WTC11 (cell line): ENCODE results near the gene KIF26A. TPM values are rescaled to one million over a fixed set of nuclear protein-coding genes. Genes with fewer than 3 reads are reported as not detected.

ENCODE experiments used
- ATAC-seq: fragments of 200-7000 bp; cut with Tn5 transposase; 2 replicates; pipeline ENCODE4 v1.10.0; 2021; ENCODE audit warnings: mild to moderate bottlenecking, moderate library complexity
- CTCF ChIA-PET: fragments of 300-600 bp; sonication (Branson Sonifier 250); formaldehyde crosslinking; loops from one replicate; lab custom pipeline; 2021; ENCODE audit warnings: antibody characterized with exemption; lab: Charles Lee
- POLR2A ChIA-PET: fragments of 350-600 bp; sonication (Branson Sonifier 250); formaldehyde crosslinking; loops from one replicate; lab custom pipeline; 2021; ENCODE audit warnings: antibody characterized with exemption; lab: Charles Lee
- DNase-seq: peaks from one replicate; pipeline ENCODE4 v3.0.0; 2021; ENCODE audit warnings: low spot score
- H3K27ac Mint-ChIP-seq: 2 replicates; pipeline ENCODE4 v1.8.0; 2021; ENCODE audit warnings: mixed read lengths
- H3K27me3 Mint-ChIP-seq: 2 replicates; pipeline ENCODE4 v1.8.0; 2021; ENCODE audit warnings: low read depth, mild to moderate bottlenecking, moderate library complexity, mixed read lengths
- H3K36me3 Mint-ChIP-seq: 2 replicates; pipeline ENCODE4 v1.8.0; 2021; ENCODE audit warnings: mixed read lengths
- H3K4me1 Mint-ChIP-seq: 2 replicates; pipeline ENCODE4 v1.8.0; 2022; ENCODE audit warnings: mixed read lengths
- H3K4me3 Mint-ChIP-seq: 2 replicates; pipeline ENCODE4 v1.8.0; 2021; ENCODE audit warnings: mild to moderate bottlenecking, moderate library complexity, mixed read lengths
- H3K9me3 Mint-ChIP-seq: 2 replicates; pipeline ENCODE4 v1.8.0; 2021; ENCODE audit warnings: mixed read lengths
- AR ChIP-seq: fragments of 250-450 bp; sonication (Bioruptor Pico); IDR thresholded peaks from 2 replicates; pipeline ENCODE4 v1.9.0; 2021; ENCODE audit warnings: mild to moderate bottlenecking
- CDX4 ChIP-seq: fragments of 250-450 bp; sonication (Bioruptor Pico); IDR thresholded peaks from 2 replicates; pipeline ENCODE4 v1.9.0; 2021; ENCODE audit warnings: moderate library complexity, mild to moderate bottlenecking, inconsistent platforms, borderline replicate concordance
- CREB1 ChIP-seq: sonication (generic); formaldehyde crosslinking; IDR thresholded peaks from 2 replicates; pipeline ENCODE4 v1.8.0; 2023; ENCODE audit warnings: mild to moderate bottlenecking, missing genetic modification reagents
- CREM ChIP-seq: sonication (generic); formaldehyde crosslinking; IDR thresholded peaks from 2 replicates; pipeline ENCODE4 v1.8.1; 2022; ENCODE audit warnings: mild to moderate bottlenecking, missing genetic modification reagents, moderate library complexity
- ERG ChIP-seq: fragments of 250-450 bp; sonication (Bioruptor Pico); IDR thresholded peaks from 2 replicates; pipeline ENCODE4 v1.8.0; 2021; ENCODE audit warnings: mild to moderate bottlenecking
- FOXJ3 ChIP-seq: sonication (generic); formaldehyde crosslinking; IDR thresholded peaks from 2 replicates; pipeline ENCODE4 v1.9.0; 2021; ENCODE audit warnings: missing genetic modification reagents, mild to moderate bottlenecking, borderline replicate concordance
- FOXK1 ChIP-seq: sonication (generic); formaldehyde crosslinking; IDR thresholded peaks from 2 replicates; pipeline ENCODE4 v1.8.0; 2022; ENCODE audit warnings: mild to moderate bottlenecking, moderate library complexity, missing genetic modification reagents
- GABPB1 ChIP-seq: sonication (generic); formaldehyde crosslinking; IDR thresholded peaks from 2 replicates; pipeline ENCODE4 v1.8.1; 2023; ENCODE audit warnings: mild to moderate bottlenecking, missing genetic modification reagents
- GRHL2 ChIP-seq: fragments of 250-450 bp; sonication (Bioruptor Pico); IDR thresholded peaks from 2 replicates; pipeline ENCODE4 v1.8.0; 2022; ENCODE audit warnings: mild to moderate bottlenecking, moderate library complexity; ENCODE audit not compliant: insufficient replicate concordance, severe bottlenecking
- IRF1 ChIP-seq: sonication (generic); formaldehyde crosslinking; IDR thresholded peaks from 2 replicates; pipeline ENCODE4 v1.8.0; 2023; ENCODE audit warnings: missing genetic modification reagents
- KAT7 ChIP-seq: sonication (generic); formaldehyde crosslinking; IDR thresholded peaks from 2 replicates; pipeline ENCODE4 v1.8.1; 2023; ENCODE audit warnings: missing genetic modification reagents, mild to moderate bottlenecking, borderline replicate concordance
- MAX ChIP-seq: sonication (generic); formaldehyde crosslinking; IDR thresholded peaks from 2 replicates; pipeline ENCODE4 v1.8.0; 2022; ENCODE audit warnings: mild to moderate bottlenecking, missing genetic modification reagents
- MLX ChIP-seq: sonication (generic); formaldehyde crosslinking; IDR thresholded peaks from 2 replicates; pipeline ENCODE4 v1.8.1; 2023; ENCODE audit warnings: mild to moderate bottlenecking, missing genetic modification reagents, moderate library complexity
- NR1H2 ChIP-seq: sonication (generic); formaldehyde crosslinking; IDR thresholded peaks from 2 replicates; pipeline ENCODE4 v1.9.0; 2021; ENCODE audit warnings: mild to moderate bottlenecking, moderate library complexity, missing genetic modification reagents
- PRRX2 ChIP-seq: fragments of 250-450 bp; sonication (Bioruptor Pico); IDR thresholded peaks from 2 replicates; pipeline ENCODE4 v1.8.0; 2021; ENCODE audit warnings: mild to moderate bottlenecking
- RORB ChIP-seq: fragments of 250-450 bp; sonication (Bioruptor Pico); IDR thresholded peaks from 2 replicates; pipeline ENCODE4 v1.9.0; 2021; ENCODE audit warnings: mild to moderate bottlenecking
- TEAD4 ChIP-seq: sonication (generic); formaldehyde crosslinking; IDR thresholded peaks from 2 replicates; pipeline ENCODE4 v1.8.0; 2022; ENCODE audit warnings: mild to moderate bottlenecking, missing genetic modification reagents
- TP53 ChIP-seq: sonication (generic); formaldehyde crosslinking; IDR thresholded peaks from 2 replicates; pipeline ENCODE4 v1.8.1; 2023; ENCODE audit warnings: mild to moderate bottlenecking, missing genetic modification reagents
- ZBTB21 ChIP-seq: sonication (generic); formaldehyde crosslinking; IDR thresholded peaks from 2 replicates; pipeline ENCODE4 v1.8.1; 2023; ENCODE audit warnings: mild to moderate bottlenecking, missing genetic modification reagents, borderline replicate concordance
- ZNF232 ChIP-seq: sonication (generic); formaldehyde crosslinking; IDR thresholded peaks from 2 replicates; pipeline ENCODE4 v1.8.0; 2022; ENCODE audit warnings: mild to moderate bottlenecking, missing genetic modification reagents
- ZNF512 ChIP-seq: sonication (generic); formaldehyde crosslinking; IDR thresholded peaks from 2 replicates; pipeline ENCODE4 v1.8.1; 2022; ENCODE audit warnings: missing genetic modification reagents, borderline replicate concordance
- ZSCAN18 ChIP-seq: fragments of 250-450 bp; sonication (Bioruptor Pico); IDR thresholded peaks from 2 replicates; pipeline ENCODE4 v2.1.2; 2022; ENCODE audit warnings: mild to moderate bottlenecking, moderate library complexity
- total RNA-seq: library from RNA; stranded (reverse); gene quantifications from 3 replicates; pipeline ENCODE4 v1.2.3, GENCODE V29; 2021

The KIF26A gene
- total RNA-seq, 1 experiment from 2014 or later: 53.4 TPM

- peaks cover 29% of the 10 kb centered on the region for H3K27me3 Mint-ChIP-seq
- no peak overlapping the region for H3K4me3 Mint-ChIP-seq
- H3K36me3 Mint-ChIP-seq: peaks cover 5% of the 10 kb centered on the region
- peaks cover 4% of the 10 kb centered on the region for H3K4me1 Mint-ChIP-seq
- peaks cover 5% of the 10 kb centered on the region for H3K9me3 Mint-ChIP-seq
- ATAC-seq (no peak), DNase-seq (no peak)
- CTCF ChIA-PET: interaction anchor here (1.7 to 2.1 kb wide), 2 partner anchors 25 to 41 kb away, joined by 5 to 9 read pairs; no protein-coding TSS in a partner anchor
- POLR2A ChIA-PET: no interaction called here
- TF ChIP-seq MAX (CRISPR knock-in tag) (no peak), AR (no peak)
- no peak overlapping the region for H3K27ac Mint-ChIP-seq
Measured at GRCh38 chr14:104119119-104119487, 19.3 kb upstream of the KIF26A start.

- TF ChIP-seq PRRX2 (CRISPR knock-in tag) (no peak), GRHL2 (CRISPR knock-in tag) (no peak), ZSCAN18 (no peak), CREM (CRISPR knock-in tag) (no peak), KAT7 (no peak), ZNF512 (CRISPR knock-in tag) (no peak), MLX (CRISPR knock-in tag) (no peak), ZNF232 (no peak), ZBTB21 (no peak)
- peak; percentile 10 for DNase-seq
- peaks cover 7% of the 10 kb centered on the region for H3K9me3 Mint-ChIP-seq
Measured at GRCh38 chr14:104119488-104120251, 18.7 kb upstream of the KIF26A start.

GRCh38 chr14:104120281-104120741, 18.1 kb upstream of the KIF26A start:
- POLR2A ChIA-PET: no interaction called here
- H3K9me3 Mint-ChIP-seq: peaks cover 12% of the 10 kb centered on the region
- no peak for ATAC-seq
- CTCF ChIA-PET: interaction anchor here (0.9 to 1.8 kb wide), 4 partner anchors 23 to 444 kb away, joined by 3 to 9 read pairs (median 6); no protein-coding TSS in a partner anchor
- H3K4me3 Mint-ChIP-seq: no peak overlapping the region
- H3K36me3 Mint-ChIP-seq: peaks cover 11% of the 10 kb centered on the region
- no peak overlapping the region for H3K27ac Mint-ChIP-seq
- peaks cover 4% of the 10 kb centered on the region for H3K4me1 Mint-ChIP-seq
- no peak for DNase-seq
- peaks cover 31% of the 10 kb centered on the region for H3K27me3 Mint-ChIP-seq
- TF ChIP-seq CREB1 (no peak), TEAD4 (CRISPR knock-in tag) (no peak), IRF1 (CRISPR knock-in tag) (no peak), GABPB1 (CRISPR knock-in tag) (no peak), ERG (CRISPR knock-in tag) (no peak), TP53 (no peak), FOXJ3 (CRISPR knock-in tag) (no peak), CDX4 (CRISPR knock-in tag) (no peak), RORB (CRISPR knock-in tag) (no peak), FOXK1 (CRISPR knock-in tag) (no peak), NR1H2 (CRISPR knock-in tag) (no peak), ZBTB21 (no peak)

More at GRCh38 chr14:104119488-104120251, 18.7 kb upstream of the KIF26A start:
- H3K27ac Mint-ChIP-seq: no peak overlapping the region
- no peak for ATAC-seq
- H3K4me1 Mint-ChIP-seq: peaks cover 4% of the 10 kb centered on the region
- H3K36me3 Mint-ChIP-seq: peaks cover 6% of the 10 kb centered on the region
- POLR2A ChIA-PET: no interaction called here
- CTCF ChIA-PET: interaction anchor here (1.0 to 2.1 kb wide), 4 partner anchors 23 to 445 kb away, joined by 4 to 9 read pairs (median 7); no protein-coding TSS in a partner anchor
- H3K4me3 Mint-ChIP-seq: no peak overlapping the region
- peaks cover 29% of the 10 kb centered on the region for H3K27me3 Mint-ChIP-seq
